ENCODE data around the gene TTC13.

TTC13 gene

GRCh38 chr1:230902349-230902923 lies 76.2 kb downstream of the TTC13 start:
- no peak for TF ChIP-seq CTCF (IDR thresholded peaks at IDR 0.05; ENCODE audit: low read depth, low read length)
- H3K4me3 ChIP-seq (replicated peaks in 1 of 2; ENCODE audit: low read depth in 2 of 2, low read length in 2 of 2) = no peak overlapping the region
- no peak for DNase-seq (ENCODE audit: low read depth in 2 of 2)

DNA sequence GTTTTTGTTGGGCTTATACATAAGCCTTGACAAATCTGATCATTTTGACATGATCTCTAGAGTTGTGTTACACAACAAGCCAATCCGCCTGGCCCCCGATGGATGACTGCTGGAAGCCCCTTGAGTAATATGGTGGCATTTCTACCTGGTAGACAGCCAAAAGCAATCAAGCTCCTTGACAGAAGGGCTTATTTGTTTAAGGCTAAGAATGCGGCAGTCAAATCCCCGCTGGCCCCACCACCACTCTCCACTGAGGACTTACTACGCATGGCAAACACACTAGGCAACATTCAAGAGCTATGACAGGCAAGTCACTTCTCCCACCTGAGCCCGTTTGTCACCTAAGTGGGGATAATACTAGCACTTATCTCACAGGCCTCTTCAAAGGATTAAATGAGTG lies 77.0 kb downstream of the TTC13 start:
- no peak overlapping the region for H3K4me3 ChIP-seq (replicated peaks in 1 of 2; ENCODE audit: low read depth in 2 of 2, low read length in 2 of 2)
- DNase-seq (ENCODE audit: low read depth in 2 of 2) = no peak
- TF ChIP-seq CTCF (IDR thresholded peaks at IDR 0.05; ENCODE audit: low read depth, low read length) = no peak

- DNase-seq (ENCODE audit: low read depth in 2 of 2) = no peak
- no peak overlapping the region for H3K4me3 ChIP-seq (replicated peaks in 1 of 2; ENCODE audit: low read depth in 2 of 2, low read length in 2 of 2)
- no peak for TF ChIP-seq CTCF (IDR thresholded peaks at IDR 0.05; ENCODE audit: low read depth, low read length)
Measured at GRCh38 chr1:230900984-230901383, 77.7 kb downstream of the TTC13 start.

GRCh38 chr1:230899841-230900251 lies 78.8 kb downstream of the TTC13 start:
- TF ChIP-seq CTCF (IDR thresholded peaks at IDR 0.05; ENCODE audit: low read depth, low read length) = no peak
- H3K4me3 ChIP-seq (replicated peaks in 1 of 2; ENCODE audit: low read depth in 2 of 2, low read length in 2 of 2) = no peak overlapping the region
- DNase-seq (ENCODE audit: low read depth in 2 of 2) = peak; percentile 91 to 97

DNA sequence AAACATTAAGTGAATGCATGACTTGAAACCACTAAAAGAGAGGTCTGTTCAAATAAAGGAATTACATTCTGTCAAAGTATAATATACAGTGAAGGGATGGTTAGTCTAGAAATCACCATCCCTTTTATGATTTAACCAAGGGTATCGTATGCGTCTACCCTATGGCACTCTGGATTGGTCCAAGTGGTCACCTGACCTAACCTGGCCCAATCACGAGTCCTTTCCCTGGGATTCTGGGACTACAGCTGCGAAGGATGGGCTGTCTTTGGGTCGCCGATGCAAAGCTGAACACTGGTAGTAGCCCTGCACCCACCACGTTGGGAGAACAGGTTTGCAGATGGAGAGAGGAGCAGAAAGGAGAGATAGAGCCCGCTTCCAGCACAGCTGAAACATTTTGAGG lies 79.9 kb downstream of the TTC13 start:
- H3K4me3 ChIP-seq (replicated peaks in 1 of 2; ENCODE audit: low read depth in 2 of 2, low read length in 2 of 2) = no peak overlapping the region
- TF ChIP-seq CTCF (IDR thresholded peaks at IDR 0.05; ENCODE audit: low read depth, low read length) = no peak
- DNase-seq (ENCODE audit: low read depth in 2 of 2) = no peak

GRCh38 chr1:230898144-230898543 lies 80.5 kb downstream of the TTC13 start:
- no peak overlapping the region for H3K4me3 ChIP-seq (replicated peaks in 1 of 2; ENCODE audit: low read depth in 2 of 2, low read length in 2 of 2)
- no peak for DNase-seq (ENCODE audit: low read depth in 2 of 2)
- TF ChIP-seq CTCF (IDR thresholded peaks at IDR 0.05; ENCODE audit: low read depth, low read length) = no peak

GRCh38 chr1:230896779-230897178 lies 81.9 kb downstream of the TTC13 start:
- no peak overlapping the region for H3K4me3 ChIP-seq (replicated peaks in 1 of 2; ENCODE audit: low read depth in 2 of 2, low read length in 2 of 2)
- DNase-seq (ENCODE audit: low read depth in 2 of 2) = no peak
- TF ChIP-seq CTCF (IDR thresholded peaks at IDR 0.05; ENCODE audit: low read depth, low read length) = no peak

Data from cardiac fibroblast (primary cell).